Measurements from ENCODE around the gene CAMTA2.

DNA sequence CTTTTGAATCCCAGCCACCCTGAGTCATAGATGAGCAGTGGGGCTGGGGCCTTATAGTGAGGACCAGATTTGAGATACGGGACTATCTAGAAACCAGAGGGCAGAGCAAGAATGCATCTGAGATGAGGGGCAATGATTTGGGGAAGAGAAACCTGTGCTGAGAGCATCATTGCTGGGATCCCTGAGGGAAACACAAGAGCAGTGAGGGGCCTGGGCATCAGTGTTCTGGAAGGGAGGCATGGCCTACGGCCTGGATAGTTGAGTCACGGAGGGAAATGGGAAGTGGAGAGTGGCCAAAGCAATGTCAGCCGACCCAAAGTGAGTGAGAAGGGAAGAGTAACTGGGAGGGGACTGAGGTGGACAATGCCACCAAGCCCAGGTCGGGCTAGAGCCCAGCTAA is 5.2 kb downstream of the CAMTA2 start:
- TF ChIP-seq, protein P1, sequence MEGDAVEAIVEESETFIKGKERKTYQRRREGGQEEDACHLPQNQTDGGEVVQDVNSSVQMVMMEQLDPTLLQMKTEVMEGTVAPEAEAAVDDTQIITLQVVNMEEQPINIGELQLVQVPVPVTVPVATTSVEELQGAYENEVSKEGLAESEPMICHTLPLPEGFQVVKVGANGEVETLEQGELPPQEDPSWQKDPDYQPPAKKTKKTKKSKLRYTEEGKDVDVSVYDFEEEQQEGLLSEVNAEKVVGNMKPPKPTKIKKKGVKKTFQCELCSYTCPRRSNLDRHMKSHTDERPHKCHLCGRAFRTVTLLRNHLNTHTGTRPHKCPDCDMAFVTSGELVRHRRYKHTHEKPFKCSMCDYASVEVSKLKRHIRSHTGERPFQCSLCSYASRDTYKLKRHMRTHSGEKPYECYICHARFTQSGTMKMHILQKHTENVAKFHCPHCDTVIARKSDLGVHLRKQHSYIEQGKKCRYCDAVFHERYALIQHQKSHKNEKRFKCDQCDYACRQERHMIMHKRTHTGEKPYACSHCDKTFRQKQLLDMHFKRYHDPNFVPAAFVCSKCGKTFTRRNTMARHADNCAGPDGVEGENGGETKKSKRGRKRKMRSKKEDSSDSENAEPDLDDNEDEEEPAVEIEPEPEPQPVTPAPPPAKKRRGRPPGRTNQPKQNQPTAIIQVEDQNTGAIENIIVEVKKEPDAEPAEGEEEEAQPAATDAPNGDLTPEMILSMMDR (IDR thresholded peaks at IDR 0.05) = no peak
- no peak for TF ChIP-seq POLR2A (IDR thresholded peaks at IDR 0.05; ENCODE audit: low read depth)
